SK-N-SH (cell line): ENCODE measurements around the gene CLEC18A. TPM values are rescaled to one million over a fixed set of nuclear protein-coding genes. Genes with fewer than 3 reads are reported as not detected.
"Not testable (repeated sequence)": the region's sequence is repeated elsewhere in the genome, so short reads cannot be mapped to it uniquely, and the experiment has no call there.

ENCODE experiments used
- CTCF ChIA-PET: fragments of 300-600, 350-600 bp; formaldehyde crosslinking; extraction: SDS; loops from one replicate; lab custom pipeline; 2021; lab: Yijun Ruan, JAX
- POLR2A ChIA-PET: fragments of 350-600 bp; sonication (Branson Sonifier 250); formaldehyde crosslinking; extraction: SDS; loops from one replicate; lab custom pipeline; 2020; ENCODE audit warnings: antibody characterized with exemption, inconsistent platforms; lab: Yijun Ruan, JAX
- DNase-seq: peaks from one replicate; pipeline ENCODE4 v3.0.0; 2012
- H2AFZ ChIP-seq: fragments of 200-600 bp; sonication (generic); 2 replicates; pipeline ENCODE4 v1.8.1; 2016; ENCODE audit warnings: antibody characterized with exemption, mild to moderate bottlenecking, low read depth
- H3F3A ChIP-seq: fragments of 200-600 bp; sonication (generic); replicated peaks from 2 replicates; pipeline ENCODE3; 2016; ENCODE audit warnings: antibody characterized with exemption, mild to moderate bottlenecking; ENCODE audit not compliant: insufficient read depth
- H3K27ac ChIP-seq, 2 experiments: fragments of 200-500 bp in 1 of 2; fragments of 200-600 bp in 1 of 2; sonication (Bioruptor generic) in 1 of 2; sonication (generic), shearing (Covaris generic) in 1 of 2; 2 replicates each; pipeline versions ENCODE4 v1.5.1 to v1.6.1; 2014 to 2016; ENCODE audit warnings: low read depth in 2 of 2, inconsistent platforms in 1 of 2, low read length in 1 of 2, mild to moderate bottlenecking in 1 of 2, mixed read lengths in 1 of 2
- H3K27me3 ChIP-seq: fragments of 200-600 bp; sonication (generic), shearing (Covaris generic); 2 replicates; pipeline ENCODE4 v1.6.1; 2016; ENCODE audit warnings: mixed run types; ENCODE audit not compliant: insufficient read depth
- H3K36me3 ChIP-seq, 2 experiments: fragments of 200-500 bp in 1 of 2; fragments of 200-600 bp in 1 of 2; sonication (Bioruptor generic) in 1 of 2; sonication (generic) in 1 of 2; replicated peaks in 1 of 2; 2 replicates each; pipeline versions ENCODE3 to v1.5.1; 2014 to 2016; ENCODE audit warnings: low read length in 1 of 2, mild to moderate bottlenecking in 1 of 2; ENCODE audit not compliant: insufficient read depth in 2 of 2, control insufficient read depth in 1 of 2
- H3K4me1 ChIP-seq, 2 experiments: fragments of 200-500 bp in 1 of 2; fragments of 200-600 bp in 1 of 2; sonication (Bioruptor generic) in 1 of 2; sonication (generic), shearing (Covaris generic) in 1 of 2; 2 replicates each; pipeline versions ENCODE4 v1.5.1 to v1.6.1; 2014 to 2016; ENCODE audit warnings: low read depth in 1 of 2, low read length in 1 of 2, mixed run types in 1 of 2; ENCODE audit not compliant: insufficient read depth in 2 of 2, control insufficient read depth in 1 of 2
- H3K4me2 ChIP-seq: fragments of 200-600 bp; sonication (generic), shearing (Covaris generic); 2 replicates; pipeline ENCODE4 v1.6.1; 2017; ENCODE audit warnings: mixed run types
- H3K4me3 ChIP-seq, 2 experiments: fragments of 200-500 bp in 1 of 2; fragments of 200-600 bp in 1 of 2; sonication (Bioruptor generic) in 1 of 2; sonication (generic), shearing (Covaris generic) in 1 of 2; 2 replicates each; pipeline versions ENCODE4 v1.5.1 to v1.8.1; 2014 to 2016; ENCODE audit warnings: low read depth in 2 of 2, inconsistent platforms in 1 of 2, low read length in 1 of 2, mild to moderate bottlenecking in 1 of 2, mixed read lengths in 1 of 2, moderate library complexity in 1 of 2
- H3K79me2 ChIP-seq: fragments of 200-600 bp; sonication (generic); 2 replicates; pipeline ENCODE4 v1.8.1; 2017; ENCODE audit warnings: mild to moderate bottlenecking; ENCODE audit not compliant: insufficient read depth
- H3K9ac ChIP-seq: fragments of 200-600 bp; sonication (generic); 2 replicates; pipeline ENCODE4 v1.6.1; 2017; ENCODE audit warnings: mixed run types
- H3K9me2 ChIP-seq: fragments of 200-600 bp; sonication (generic); 2 replicates; pipeline ENCODE4 v1.6.1; 2017; ENCODE audit warnings: mixed run types
- H3K9me3 ChIP-seq: fragments of 200-600 bp; sonication (generic); 2 replicates; pipeline ENCODE4 v1.6.1; 2017; ENCODE audit warnings: mixed run types, mild to moderate bottlenecking, moderate library complexity
- H4K20me1 ChIP-seq: fragments of 200-600 bp; sonication (generic); 2 replicates; pipeline ENCODE4 v1.6.1; 2017; ENCODE audit warnings: mild to moderate bottlenecking, mixed run types; ENCODE audit not compliant: insufficient read depth
- WGBS: methylation state at CpG from one replicate; pipeline ENCODE4 v1.1.6; 2017; ENCODE audit warnings: low lambda C conversion rate; 5-methylcytosine and 5-hydroxymethylcytosine counted together
- polyA plus RNA-seq, 3 experiments: library from polyadenylated mRNA; depleted of rRNA; stranded (reverse); fragments of >200 nt; gene quantifications; 2 replicates each; pipeline ENCODE4 v1.2.3, GENCODE V29; 2012

Gene CLEC18A
- polyA plus RNA-seq, 1 of the 3 experiments (the other 2 are of a cell fraction): 0.20 TPM

- H3K79me2 ChIP-seq, H3K4me1 ChIP-seq, H3K4me3 ChIP-seq, H3F3A ChIP-seq, H4K20me1 ChIP-seq, DNase-seq, H3K4me2 ChIP-seq, CTCF ChIA-PET, H3K9me2 ChIP-seq, H2AFZ ChIP-seq, H3K36me3 ChIP-seq, POLR2A ChIA-PET, H3K27me3 ChIP-seq, H3K9ac ChIP-seq, H3K9me3 ChIP-seq, H3K27ac ChIP-seq: not testable (repeated sequence)
- WGBS: 100% methylated on average over 2 of the region's 2 CpGs
Measured at GRCh38 chr16:70003511-70003910, 52.4 kb downstream of the CLEC18A start.

GRCh38 chr16:70008604-70009003 is 57.5 kb downstream of the CLEC18A start:
- H3K79me2 ChIP-seq, H3K9me2 ChIP-seq, H3K36me3 ChIP-seq, H3K4me3 ChIP-seq, H3K9me3 ChIP-seq, H4K20me1 ChIP-seq, H3K4me2 ChIP-seq, DNase-seq, H3K9ac ChIP-seq, H3K27me3 ChIP-seq, H3F3A ChIP-seq, POLR2A ChIA-PET, CTCF ChIA-PET, H3K4me1 ChIP-seq, H3K27ac ChIP-seq, H2AFZ ChIP-seq: not testable (repeated sequence)
- WGBS: 93% methylated on average over 3 of the region's 3 CpGs

GRCh38 chr16:70010615-70011014 is 59.5 kb downstream of the CLEC18A start:
- H3K4me3 ChIP-seq, H3K9me2 ChIP-seq, H3K27me3 ChIP-seq, H4K20me1 ChIP-seq, H3K79me2 ChIP-seq, H3K4me2 ChIP-seq, H3K36me3 ChIP-seq, POLR2A ChIA-PET, CTCF ChIA-PET, H2AFZ ChIP-seq, H3K9ac ChIP-seq, DNase-seq, H3K4me1 ChIP-seq, H3K9me3 ChIP-seq, H3K27ac ChIP-seq, H3F3A ChIP-seq: not testable (repeated sequence)
- WGBS: 91% methylated on average over 3 of the region's 8 CpGs

- H3F3A ChIP-seq: peaks cover 13% of the 10 kb centered on the region
- H3K9me3 ChIP-seq, H3K9ac ChIP-seq, H2AFZ ChIP-seq, H3K9me2 ChIP-seq, H3K79me2 ChIP-seq, H3K4me3 ChIP-seq, H3K36me3 ChIP-seq, POLR2A ChIA-PET, CTCF ChIA-PET, H3K4me2 ChIP-seq, H3K27ac ChIP-seq, H4K20me1 ChIP-seq, H3K27me3 ChIP-seq, H3K4me1 ChIP-seq: not testable (repeated sequence)
- DNase-seq: peak; percentile 23
- 83% methylated on average over 11 of the region's 11 CpGs for WGBS
Measured at GRCh38 chr16:70011120-70011519, 60.0 kb downstream of the CLEC18A start.

- H3K36me3 ChIP-seq, POLR2A ChIA-PET, CTCF ChIA-PET, H3K9me2 ChIP-seq, H3K4me1 ChIP-seq, H3K79me2 ChIP-seq, H3K9me3 ChIP-seq, H3K4me3 ChIP-seq, DNase-seq, H3K27ac ChIP-seq, H4K20me1 ChIP-seq, H3K27me3 ChIP-seq, H3K9ac ChIP-seq, H2AFZ ChIP-seq, H3K4me2 ChIP-seq: not testable (repeated sequence)
- 95% methylated on average over 11 of the region's 11 CpGs for WGBS
- peaks cover 18% of the 10 kb centered on the region for H3F3A ChIP-seq
Measured at GRCh38 chr16:70012354-70012753, 61.2 kb downstream of the CLEC18A start.

GRCh38 chr16:70012951-70013350 is 61.8 kb downstream of the CLEC18A start:
- H3K9ac ChIP-seq, H3K27me3 ChIP-seq, H2AFZ ChIP-seq, H3K9me2 ChIP-seq, H3K79me2 ChIP-seq, H3K4me3 ChIP-seq, H3K4me1 ChIP-seq, CTCF ChIA-PET, DNase-seq, H4K20me1 ChIP-seq, H3K27ac ChIP-seq, H3K4me2 ChIP-seq, POLR2A ChIA-PET, H3K9me3 ChIP-seq: not testable (repeated sequence)
- Histone ChIP-seq H3K36me3 (peaks cover 12 to 15% of the 10 kb centered on the region in 2 experiments), H3F3A (peaks cover 24% of the 10 kb centered on the region)
- WGBS: 99% methylated on average over 10 of the region's 11 CpGs
